Natural killer cell (primary cell): Measurements from ENCODE around the gene PRSS21. TPM values are rescaled to one million over a fixed set of nuclear protein-coding genes. Genes with fewer than 3 reads are reported as not detected.
A peak's percentile ranks its signal among the peaks of the same experiment; 100 is the strongest.

Experiments used
- ATAC-seq, 3 donors: fragments of 150-1000 bp in 2 of 3; fragments of 200-7000 bp in 1 of 3; cut with Tn5 transposase; 1 replicate in 1 of 3; 2 replicates in 2 of 3; pipeline ENCODE4 v1.10.0; 2021; ENCODE audit warnings: mild to moderate bottlenecking in 2 of 3, moderate library complexity in 2 of 3
- DNase-seq, 2 donors: peaks; one replicate each; pipeline versions ENCODE4 v3.0.0 to v3.0.0-alpha.2; 2013 to 2021; ENCODE audit warnings: mixed read lengths in 1 of 2
- H3K27ac ChIP-seq: one replicate; pipeline ENCODE4 v1.5.1; 2013; ENCODE audit warnings: mild to moderate bottlenecking, low read length
- H3K27me3 ChIP-seq: one replicate; pipeline ENCODE4 v1.6.1; 2013; ENCODE audit warnings: low read length; ENCODE audit not compliant: control insufficient read depth, insufficient read depth
- H3K36me3 ChIP-seq: one replicate; pipeline ENCODE4 v1.6.1; 2013; ENCODE audit warnings: low read length; ENCODE audit not compliant: control insufficient read depth, insufficient read depth
- H3K4me1 ChIP-seq: one replicate; pipeline ENCODE4 v1.6.1; 2013; ENCODE audit warnings: low read length; ENCODE audit not compliant: control insufficient read depth, insufficient read depth
- H3K4me3 ChIP-seq: one replicate; pipeline ENCODE4 v1.5.1; 2013; ENCODE audit warnings: low read length
- H3K9me3 ChIP-seq: one replicate; pipeline ENCODE4 v1.6.1; 2013; ENCODE audit warnings: low read length; ENCODE audit not compliant: control insufficient read depth, insufficient read depth
- H3K27ac Mint-ChIP-seq, 2 donors: one replicate each; pipeline ENCODE4 v1.8.0; 2022; ENCODE audit warnings: mild to moderate bottlenecking in 2 of 2, mixed read lengths in 2 of 2, moderate library complexity in 1 of 2
- H3K27me3 Mint-ChIP-seq, 2 donors: one replicate each; pipeline ENCODE4 v1.8.0; 2022; ENCODE audit warnings: low read depth in 2 of 2, mixed read lengths in 2 of 2
- H3K36me3 Mint-ChIP-seq: one replicate; pipeline ENCODE4 v1.8.0; 2022; ENCODE audit warnings: mixed read lengths
- H3K4me1 Mint-ChIP-seq, 2 donors: one replicate each; pipeline ENCODE4 v1.8.0; 2022; ENCODE audit warnings: mixed read lengths in 2 of 2
- H3K4me3 Mint-ChIP-seq: one replicate; pipeline ENCODE4 v1.8.0; 2022; ENCODE audit warnings: mild to moderate bottlenecking, moderate library complexity, mixed read lengths
- H3K9me3 Mint-ChIP-seq, 2 donors: one replicate each; pipeline ENCODE4 v1.8.0; 2022; ENCODE audit warnings: mixed read lengths in 2 of 2
- CTCF ChIP-seq: fragments of 200-600 bp; IDR thresholded peaks from one replicate; pipeline ENCODE4 v1.8.0; 2022; ENCODE audit warnings: antibody characterized with exemption
- WGBS: methylation state at CpG from one replicate; pipeline ENCODE4 v1.1.7; 2013; ENCODE audit warnings: missing lambda C conversion rate; ENCODE audit not compliant: insufficient coverage; 5-methylcytosine and 5-hydroxymethylcytosine counted together
- intact Hi-C: fragments of 100-400 bp; cut with micrococcal nuclease; formaldehyde crosslinking; loops from one replicate; pipeline ENCODE4 v1.14.2; 2022
- total RNA-seq, 4 donors: library from RNA; stranded (reverse); fragments of 120-200 nt in 1 of 4; gene quantifications; one replicate each; pipeline versions ENCODE4 v1.2.3 to v1.2.4, GENCODE V29; 2013 to 2022

The PRSS21 gene
- total RNA-seq, 3 donors from 2014 or later (not counting 1 experiment from before 2014, with no cell fraction given): 0.64 to 6.6 TPM; not detected in 1

DNA sequence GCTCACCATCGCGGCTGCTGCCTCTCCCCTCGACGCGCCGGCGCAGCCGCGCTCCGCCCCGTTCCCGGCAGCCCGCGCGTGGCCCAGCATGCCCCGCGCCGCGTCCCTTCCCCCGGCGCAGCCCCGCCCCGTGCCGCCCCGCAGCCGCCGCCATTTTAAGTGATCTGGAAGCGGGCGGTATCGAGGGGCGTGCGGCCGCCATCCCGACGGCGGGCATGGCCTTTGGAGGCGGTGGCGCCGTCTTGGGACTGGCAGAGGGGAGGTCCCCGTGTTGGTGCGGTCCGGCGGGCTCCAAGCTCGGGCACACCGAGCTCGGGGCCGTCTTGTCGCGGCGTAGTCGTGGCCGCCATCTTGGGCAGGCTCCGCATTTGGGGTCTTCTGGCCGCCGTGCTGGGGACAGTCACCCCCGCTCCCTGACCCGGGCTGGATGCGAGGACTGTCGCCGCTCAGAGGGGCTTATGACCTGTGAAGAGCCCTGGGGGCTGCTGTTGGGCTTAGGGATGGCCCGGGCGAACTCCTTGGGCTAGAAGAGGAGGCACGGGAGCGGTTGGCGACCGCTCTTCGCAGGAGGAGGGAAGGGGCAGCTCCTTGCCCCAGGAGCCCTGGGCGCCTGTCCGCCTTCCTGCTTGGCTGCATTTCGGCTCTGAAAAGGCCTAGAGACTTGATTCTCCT is 39.7 kb upstream of the PRSS21 start, which contains the start of gene ELOB:
TSS of gene ELOB (minus strand) at position 50 of the 672 bp plus-strand sequence. CDS start at position 9, 41 bp downstream.
- peak within 1 kb of the TSS; percentile 90 for H3K4me3 Mint-ChIP-seq
- H3K4me3 ChIP-seq: peak within 1 kb of the TSS; percentile 95
- peak within 1 kb of the TSS; percentile 93 to 95 for H3K27ac Mint-ChIP-seq
- H3K36me3 Mint-ChIP-seq: peaks cover 7% of the 10 kb centered on the region
- H3K4me1 Mint-ChIP-seq: peaks cover 25 to 32% of the 10 kb centered on the region in 2 donors
- H3K9me3 ChIP-seq: no peaks in the 10 kb centered on the region
- intact Hi-C loops: loop anchor here (2.0 kb wide), 1 partner anchor 25 kb away; the partner anchor contains the start of gene SRRM2
- peaks cover 17% of the 10 kb centered on the region for H3K36me3 ChIP-seq
- H3K27me3 Mint-ChIP-seq: no peaks in the 10 kb centered on the region
- TF ChIP-seq CTCF: no peak
- ATAC-seq (peak; percentile 87 to 97 (median 88)), DNase-seq (peak; percentile 88 to 94)
- H3K4me1 ChIP-seq: peaks cover 49% of the 10 kb centered on the region
- H3K27ac ChIP-seq: peak within 1 kb of the TSS; percentile 95
- H3K9me3 Mint-ChIP-seq: no peaks in the 10 kb centered on the region
- no peaks in the 10 kb centered on the region for H3K27me3 ChIP-seq
- WGBS: under 1% methylated on average over 70 of the region's 70 CpGs

DNA sequence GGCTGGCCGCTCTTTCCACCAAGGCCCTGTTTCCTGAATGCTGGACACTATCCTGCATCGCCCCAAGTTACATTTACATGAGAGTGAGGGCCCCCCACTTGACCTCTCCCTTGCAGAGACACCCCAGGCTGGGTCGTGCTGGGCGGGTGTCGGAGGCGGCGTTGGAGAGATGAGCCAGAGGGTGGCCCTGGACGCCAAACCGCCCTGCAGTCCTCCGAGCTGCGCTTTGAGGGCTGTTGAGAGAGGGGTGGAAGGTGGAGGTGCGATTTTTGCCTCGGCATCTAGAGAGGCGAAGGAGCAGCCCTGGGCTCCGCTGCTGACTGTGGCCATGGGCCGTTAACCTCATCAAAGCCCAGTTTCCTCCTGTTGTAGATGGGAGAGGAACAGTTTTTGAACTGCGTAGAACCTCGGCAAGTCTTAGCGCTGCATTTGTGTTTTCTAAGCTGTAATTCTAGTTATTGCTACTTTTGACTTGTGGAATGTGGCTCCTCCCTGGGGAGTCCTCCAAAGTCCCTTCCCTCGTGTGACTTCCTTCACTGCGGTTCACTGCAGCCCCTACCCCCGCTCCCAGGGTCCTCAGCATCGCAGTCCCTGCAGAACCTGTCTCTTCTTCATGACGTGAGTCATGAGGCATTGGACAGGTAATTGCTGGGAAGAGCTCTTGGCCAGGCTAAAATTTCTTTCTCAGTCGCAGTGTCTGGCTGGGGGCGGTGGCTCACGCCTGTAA is 39.0 kb upstream of the PRSS21 start:
- Mint-ChIP-seq H3K27ac (peak overlapping the region; percentile 93 to 95), H3K36me3 (no peaks in the 10 kb centered on the region), H3K27me3 (no peaks in the 10 kb centered on the region), H3K9me3 (no peaks in the 10 kb centered on the region), H3K4me1 (peaks cover 19 to 32% of the 10 kb centered on the region in 2 donors), H3K4me3 (peak overlapping the region; percentile 90)
- ATAC-seq: peak; percentile 35 to 42 (median 41)
- Histone ChIP-seq H3K4me3 (peak overlapping the region; percentile 95), H3K9me3 (no peaks in the 10 kb centered on the region), H3K27ac (peak overlapping the region; percentile 95), H3K4me1 (peaks cover 49% of the 10 kb centered on the region), H3K27me3 (no peaks in the 10 kb centered on the region), H3K36me3 (peaks cover 13% of the 10 kb centered on the region)
- TF ChIP-seq CTCF: no peak
- 9% methylated on average over 27 of the region's 27 CpGs for WGBS
- intact Hi-C loops: loop anchor here (2.0 kb wide), 2 partner anchors 25 to 91 kb away; partner anchors contain the start of gene SRRM2
- DNase-seq: peak; percentile 50 to 74

- Histone ChIP-seq H3K4me1 (peaks cover 49% of the 10 kb centered on the region), H3K4me3 (peak overlapping the region; percentile 95), H3K9me3 (no peaks in the 10 kb centered on the region), H3K27me3 (no peaks in the 10 kb centered on the region), H3K36me3 (peaks cover 12% of the 10 kb centered on the region), H3K27ac (peak overlapping the region; percentile 95)
- Mint-ChIP-seq H3K4me3 (peak overlapping the region; percentile 90), H3K9me3 (no peaks in the 10 kb centered on the region), H3K4me1 (peaks cover 19 to 32% of the 10 kb centered on the region in 2 donors), H3K36me3 (no peaks in the 10 kb centered on the region), H3K27me3 (no peaks in the 10 kb centered on the region), H3K27ac (peak overlapping the region; percentile 93 to 95)
- ATAC-seq (no peak), DNase-seq (no peak)
- WGBS: 90% methylated on average over 12 of the region's 12 CpGs
- intact Hi-C loops: loop anchor here (2.0 kb wide), 1 partner anchor 90 kb away; no protein-coding TSS in a partner anchor
- no peak for TF ChIP-seq CTCF
Observed at GRCh38 chr16:2778630-2778958, 38.4 kb upstream of the PRSS21 start.
